NCI-H1105 (cell line): Measurements from ENCODE around the gene TSLP.

Experiments used
- DNase-seq: peaks from one replicate; lab custom pipeline; 2025; lab: John Stamatoyannopoulos, UW

TSLP gene

DNA sequence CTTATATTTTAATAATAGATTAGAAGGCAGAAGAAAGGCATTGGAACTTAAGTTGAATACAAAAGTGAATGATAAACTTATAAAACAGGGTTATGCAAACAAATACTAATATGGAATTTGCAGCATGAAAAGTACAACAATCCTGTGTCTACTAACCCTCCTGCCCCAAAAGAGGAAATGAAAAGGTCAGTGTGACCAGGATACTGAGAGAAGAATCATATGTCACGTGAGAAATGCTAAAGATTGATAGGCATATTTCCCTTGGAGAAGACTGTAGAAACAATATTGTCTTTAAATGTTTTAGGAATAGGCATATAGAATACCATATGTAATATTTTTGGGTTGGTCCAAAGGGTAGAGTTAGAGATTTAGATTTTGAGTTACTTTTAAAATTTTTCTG lies 24.5 kb downstream of the TSLP start:
- no peak for DNase-seq

DNA sequence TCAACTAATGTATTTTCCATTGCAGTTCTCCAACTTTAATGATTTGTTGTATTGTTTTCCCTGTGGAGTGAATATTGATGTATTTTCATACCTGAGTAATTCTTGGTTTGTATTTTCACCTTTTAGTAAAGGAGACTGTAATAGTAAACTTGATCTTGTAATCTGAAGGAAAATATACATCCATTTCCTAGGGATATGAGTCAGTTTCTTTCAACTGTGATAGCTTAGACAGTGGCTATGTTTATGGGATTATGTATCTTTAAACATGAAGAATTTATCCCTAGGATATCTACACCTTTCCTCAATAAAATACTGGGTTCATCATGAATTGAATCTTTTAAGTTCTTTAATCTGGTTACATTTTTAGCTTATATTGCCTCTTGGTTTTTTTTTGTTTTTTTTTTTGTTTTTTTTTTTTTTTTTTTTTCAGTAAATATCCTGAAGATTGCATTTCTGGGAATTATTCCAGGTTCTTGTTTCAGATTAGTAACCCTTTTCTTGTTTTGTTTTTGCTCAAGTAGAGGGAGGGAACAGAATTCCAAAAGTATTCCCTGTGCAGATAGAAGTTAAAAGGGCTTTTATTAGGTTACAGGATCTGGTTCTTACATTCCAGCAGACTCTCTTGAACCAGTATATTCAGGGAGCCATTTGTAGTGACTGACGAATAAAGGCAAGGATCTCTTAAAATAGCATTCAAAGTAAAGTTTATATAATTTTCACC lies 27.7 kb downstream of the TSLP start:
- DNase-seq, result no peak

DNA sequence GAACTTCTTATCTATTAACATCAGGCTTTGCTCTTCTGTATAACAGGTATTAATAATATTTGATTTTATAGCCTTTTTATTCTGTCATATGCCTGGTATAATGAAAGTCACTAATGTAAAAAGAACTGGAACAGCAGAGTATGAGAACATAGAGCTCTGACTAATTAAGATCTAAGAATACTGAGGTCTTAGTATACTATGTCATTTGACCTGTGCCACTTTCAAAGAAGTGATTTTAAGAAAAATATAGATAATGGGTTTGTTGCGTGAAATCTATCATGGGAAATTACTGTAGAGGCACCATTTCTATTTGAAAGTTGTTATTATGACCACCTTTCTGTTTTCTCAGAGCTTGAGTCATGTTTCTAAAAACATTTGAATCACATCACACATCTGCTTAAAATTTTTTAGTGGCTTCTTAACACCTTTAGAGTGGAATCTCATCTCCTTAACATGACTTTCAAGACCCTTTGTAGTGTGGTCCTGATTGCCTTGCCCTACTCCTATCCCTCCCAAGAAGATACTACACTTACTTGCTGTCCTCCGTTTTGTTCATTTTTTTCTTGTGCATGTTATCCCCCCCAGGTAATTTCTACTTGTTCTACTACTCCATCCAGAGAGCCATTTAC lies 34.9 kb downstream of the TSLP start:
- no peak for DNase-seq

DNA sequence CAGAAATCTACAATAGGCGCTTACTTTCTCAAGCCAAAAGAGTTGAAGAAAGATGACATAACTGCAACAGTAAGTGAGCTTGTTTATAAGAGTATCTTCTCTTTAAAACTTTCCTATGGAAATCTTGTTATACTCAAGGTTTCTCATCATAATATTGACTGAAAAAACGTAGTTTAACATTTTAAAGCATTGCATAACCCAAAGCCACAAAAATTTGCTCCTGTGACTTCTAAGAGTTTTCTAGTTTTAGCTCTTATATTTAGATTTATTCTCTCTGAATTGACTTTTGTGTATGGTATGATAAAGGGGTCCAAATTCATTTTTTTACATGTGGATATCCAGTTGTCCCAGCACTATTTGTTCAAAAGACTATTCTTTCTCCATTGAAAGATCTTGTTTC lies 35.9 kb downstream of the TSLP start:
- no peak for DNase-seq

DNA sequence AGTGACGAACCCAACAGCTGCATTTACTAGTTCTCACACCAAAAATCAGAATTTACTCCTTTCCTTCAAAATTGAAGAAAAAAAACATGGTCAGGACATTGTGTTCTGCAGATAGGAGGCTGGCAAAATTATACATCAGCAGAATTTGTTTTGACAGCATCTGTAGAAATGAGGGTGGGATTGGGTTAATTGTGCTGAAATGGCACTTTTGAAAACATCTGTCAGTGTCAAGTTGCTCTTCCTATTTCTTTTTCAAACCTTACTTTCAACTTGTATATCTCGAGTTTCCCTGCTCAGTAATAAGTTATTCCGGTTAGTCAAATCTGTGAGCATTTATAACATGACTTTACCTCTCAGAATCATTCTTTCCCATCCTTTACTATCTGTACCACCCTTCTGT lies 40.4 kb downstream of the TSLP start:
- no peak for DNase-seq

DNA sequence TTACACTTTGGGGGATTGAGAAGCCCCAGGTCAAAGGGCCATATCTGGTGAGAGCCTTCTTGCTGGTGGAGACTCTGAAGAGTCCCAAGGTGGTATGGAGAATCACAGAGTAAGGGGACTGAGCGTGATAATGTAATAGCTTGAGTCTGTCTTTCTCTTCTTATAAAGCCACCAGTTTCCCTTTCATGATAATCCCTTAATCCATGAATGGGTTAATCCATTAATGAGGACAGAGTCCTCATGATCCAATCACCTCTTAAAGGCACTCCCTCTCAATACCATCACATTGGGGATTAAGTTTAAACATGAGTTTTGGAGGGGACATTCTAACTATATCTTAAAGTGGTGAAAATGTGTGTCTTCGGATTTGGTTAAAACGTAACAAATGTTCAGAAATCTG lies 42.2 kb downstream of the TSLP start:
- DNase-seq, result no peak

DNA sequence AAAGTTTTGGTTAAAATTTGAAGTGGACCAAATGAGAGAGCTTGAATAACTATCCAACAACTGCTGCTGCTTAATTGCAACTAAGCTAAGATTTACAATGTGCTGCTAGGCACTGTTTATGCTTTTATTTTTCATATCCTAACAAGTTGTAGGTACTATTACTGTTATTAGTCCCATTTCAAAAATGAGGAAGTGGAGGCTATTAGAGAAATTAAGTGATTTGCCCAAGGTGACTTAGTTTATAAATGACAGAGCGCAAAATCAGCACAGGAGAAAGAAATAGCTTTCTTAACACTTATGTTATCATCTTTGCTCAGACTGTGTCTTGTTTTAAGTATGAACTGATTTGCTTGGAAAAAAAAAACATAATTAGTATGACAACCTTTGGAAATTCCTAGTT lies 43.7 kb downstream of the TSLP start:
- no peak for DNase-seq

DNA sequence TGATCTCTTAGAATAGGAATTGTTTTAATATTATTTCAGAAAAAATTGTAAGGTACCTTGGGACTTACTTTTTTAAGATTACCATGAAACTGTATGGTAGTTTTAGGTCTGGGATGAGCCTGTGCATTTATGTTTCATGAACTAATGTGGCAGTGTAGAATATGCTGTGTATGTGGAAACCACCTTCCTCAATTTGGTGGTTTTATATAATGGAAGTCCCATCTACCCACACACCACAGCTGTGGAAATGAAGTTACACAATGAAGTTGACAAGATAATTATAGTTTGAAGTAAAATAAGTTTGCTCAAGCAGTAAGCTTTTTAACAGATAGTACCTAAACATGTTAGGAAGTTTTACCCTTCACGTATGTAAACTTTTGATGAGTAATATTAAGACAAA lies 45.0 kb downstream of the TSLP start:
- no peak for DNase-seq

DNA sequence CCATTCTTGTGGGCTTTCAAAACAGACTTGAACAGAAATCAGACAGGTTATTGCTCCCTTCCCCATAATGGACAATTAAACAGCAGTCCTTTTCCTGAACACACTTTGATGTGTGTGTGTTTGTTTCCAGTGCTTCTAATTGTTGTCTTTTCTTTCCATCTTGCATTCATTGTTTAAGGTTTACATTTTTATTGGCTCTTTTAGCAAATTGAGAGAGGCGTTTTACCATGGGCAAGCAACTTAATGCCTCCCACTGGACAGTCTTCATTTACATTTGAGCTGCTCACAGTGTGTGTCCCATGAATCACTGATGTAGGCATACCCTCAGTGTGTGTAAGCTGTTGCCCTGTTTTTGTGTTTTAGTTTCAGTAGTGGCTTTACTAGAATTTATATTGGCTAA lies 45.6 kb downstream of the TSLP start:
- DNase-seq, result no peak

DNA sequence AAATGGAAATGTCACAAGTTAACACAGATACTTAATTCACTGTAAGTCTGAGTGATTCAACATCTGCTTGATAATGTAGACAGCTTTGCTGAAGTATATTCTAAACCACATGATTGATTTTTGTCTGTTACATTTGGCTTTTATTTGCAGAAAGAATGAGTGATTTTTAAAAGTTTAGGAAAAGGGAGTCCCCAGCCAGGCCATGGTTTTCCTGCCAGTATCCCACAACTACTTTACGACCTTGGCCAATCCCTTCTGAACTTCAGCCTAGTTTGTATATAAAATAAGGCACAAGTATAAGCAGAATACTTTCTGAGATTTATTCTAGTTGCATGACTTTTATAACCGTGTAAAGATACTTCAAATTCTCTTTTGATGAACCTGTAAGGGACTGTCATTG lies 47.7 kb downstream of the TSLP start:
- no peak for DNase-seq

DNA sequence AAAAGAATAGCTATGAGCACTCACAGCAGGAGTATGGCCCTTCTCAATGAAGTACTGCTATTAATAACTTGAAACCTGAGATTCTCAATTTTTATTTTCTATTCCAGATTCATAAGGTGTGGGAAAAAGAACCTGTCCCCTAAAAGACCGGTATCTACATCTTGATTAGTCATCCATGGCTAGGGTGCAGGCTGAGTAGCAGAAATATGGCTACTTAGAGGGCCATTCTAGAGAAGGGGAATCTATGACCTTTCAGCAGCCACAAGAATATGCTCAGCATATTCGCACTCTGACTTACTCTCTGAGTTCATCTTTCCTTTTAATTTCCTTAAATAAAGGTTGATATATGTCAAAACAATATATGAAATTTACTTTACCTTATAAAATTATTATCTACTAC lies 48.3 kb downstream of the TSLP start:
- DNase-seq, result no peak

DNA sequence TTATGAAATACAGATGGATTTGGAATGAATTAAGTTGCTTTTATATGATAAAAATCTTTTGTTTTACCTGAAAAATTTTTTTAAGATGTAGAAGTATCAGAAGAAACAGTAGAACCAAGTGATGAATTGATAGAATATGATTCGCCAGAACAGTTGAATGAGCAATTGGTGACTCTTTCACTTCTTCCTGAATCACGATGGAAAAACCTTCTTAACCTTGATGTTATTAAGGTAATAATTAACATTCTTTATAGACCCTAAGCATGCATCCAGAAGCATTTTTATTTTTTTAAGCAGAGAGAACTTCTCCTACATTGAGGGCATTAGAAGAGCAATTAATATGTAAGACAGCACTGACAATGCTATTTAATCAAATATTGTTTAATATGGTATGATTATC lies 49.4 kb downstream of the TSLP start:
- no peak for DNase-seq

DNA sequence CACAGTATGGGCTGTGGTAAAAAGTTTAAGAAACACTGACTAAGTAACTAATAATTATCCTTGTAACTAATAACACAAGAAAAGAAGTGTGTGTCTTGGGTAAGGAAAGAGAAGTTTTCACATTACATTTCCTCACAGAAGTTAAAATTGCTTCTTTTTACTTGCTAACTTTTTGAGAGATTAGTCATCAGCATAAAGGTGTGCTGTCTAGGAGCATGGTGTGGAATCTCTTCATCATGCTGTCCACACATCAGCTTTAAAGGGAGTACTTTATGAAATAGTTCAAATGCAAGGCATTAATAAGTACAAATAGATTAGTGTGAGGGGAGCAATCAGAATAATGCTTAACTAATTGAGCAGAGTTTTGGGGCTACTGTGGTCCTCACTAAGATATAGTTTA lies 50.4 kb downstream of the TSLP start:
- no peak for DNase-seq

DNA sequence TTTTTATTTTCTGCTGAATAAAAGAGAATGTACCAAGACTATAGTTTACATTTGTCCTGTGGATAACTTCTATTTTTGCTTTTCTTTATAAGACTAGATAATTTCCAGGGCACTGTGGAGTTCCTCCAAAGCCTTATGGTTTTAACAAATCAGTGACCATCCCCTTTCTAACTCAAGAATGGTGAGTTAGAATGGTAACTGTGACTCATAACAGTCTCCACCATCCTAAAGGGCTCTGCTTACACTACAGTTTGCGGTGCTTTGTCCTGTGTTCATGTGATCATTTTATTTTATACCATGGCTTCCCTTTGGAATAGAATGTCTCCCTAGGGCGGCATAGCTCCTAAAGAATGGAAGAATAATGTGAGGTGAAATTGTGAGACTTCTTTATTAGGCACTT lies 50.9 kb downstream of the TSLP start:
- no peak for DNase-seq

DNA sequence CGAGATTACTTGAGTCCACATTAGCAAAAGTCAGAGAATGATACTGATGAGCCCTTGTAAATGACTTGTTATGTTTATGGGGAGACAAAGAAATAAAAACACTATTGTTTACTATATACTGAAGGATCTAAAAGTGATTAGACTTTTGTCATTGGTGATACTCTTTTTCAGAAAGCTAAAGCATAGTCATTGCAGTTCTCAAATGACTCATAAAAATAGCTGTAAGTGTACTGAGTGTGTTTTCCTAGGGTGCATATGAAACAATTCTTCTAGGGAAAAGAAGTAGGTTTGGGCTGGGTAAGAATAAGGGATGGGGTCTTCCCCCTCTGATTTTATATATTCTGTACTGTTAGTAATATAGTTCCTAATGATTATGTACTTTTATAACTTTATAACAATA lies 53.3 kb downstream of the TSLP start:
- DNase-seq, result no peak

DNA sequence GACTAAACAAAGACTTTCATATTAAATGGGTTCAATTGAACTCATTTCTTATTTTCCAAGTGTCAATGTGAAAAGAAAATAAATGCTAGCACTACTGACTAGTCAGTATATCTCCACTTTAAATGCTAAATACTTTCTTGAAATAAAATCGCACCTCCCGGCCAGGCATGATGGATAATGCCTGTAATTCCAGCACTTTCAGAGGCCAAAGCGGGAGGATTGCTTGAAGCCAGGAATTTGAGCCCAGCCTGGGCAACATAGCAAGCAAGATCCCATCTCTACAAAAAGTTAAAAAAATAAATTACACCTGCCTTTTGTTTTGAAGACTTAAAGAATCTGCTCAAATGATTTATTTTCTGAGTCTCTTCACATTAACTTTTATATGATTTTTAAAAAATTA lies 55.4 kb downstream of the TSLP start:
- no peak for DNase-seq
